Renal cortex interstitium (tissue), 11 donors: ENCODE data around the gene ENTPD2. TPM values are rescaled to one million over a fixed set of nuclear protein-coding genes. Genes with fewer than 3 reads are reported as not detected.

Experiments
- DNase-seq, 11 donors: peaks; one replicate each; pipeline ENCODE4 v3.0.0-alpha.2; 2013; ENCODE audit warnings: low read depth in 9 of 11, low spot score in 4 of 11; ENCODE audit errors: extremely low read depth in 1 of 11
- polyA plus RNA-seq, 3 donors: library from polyadenylated mRNA; unstranded; fragments of 120-200 nt; gene quantifications; one replicate each; pipeline ENCODE4 v1.2.1, GENCODE V29; 2013; ENCODE audit not compliant: insufficient read length in 3 of 3

The ENTPD2 gene
- polyA plus RNA-seq, 3 donors, result 4.3 to 5.3 (median 4.7) TPM

DNA sequence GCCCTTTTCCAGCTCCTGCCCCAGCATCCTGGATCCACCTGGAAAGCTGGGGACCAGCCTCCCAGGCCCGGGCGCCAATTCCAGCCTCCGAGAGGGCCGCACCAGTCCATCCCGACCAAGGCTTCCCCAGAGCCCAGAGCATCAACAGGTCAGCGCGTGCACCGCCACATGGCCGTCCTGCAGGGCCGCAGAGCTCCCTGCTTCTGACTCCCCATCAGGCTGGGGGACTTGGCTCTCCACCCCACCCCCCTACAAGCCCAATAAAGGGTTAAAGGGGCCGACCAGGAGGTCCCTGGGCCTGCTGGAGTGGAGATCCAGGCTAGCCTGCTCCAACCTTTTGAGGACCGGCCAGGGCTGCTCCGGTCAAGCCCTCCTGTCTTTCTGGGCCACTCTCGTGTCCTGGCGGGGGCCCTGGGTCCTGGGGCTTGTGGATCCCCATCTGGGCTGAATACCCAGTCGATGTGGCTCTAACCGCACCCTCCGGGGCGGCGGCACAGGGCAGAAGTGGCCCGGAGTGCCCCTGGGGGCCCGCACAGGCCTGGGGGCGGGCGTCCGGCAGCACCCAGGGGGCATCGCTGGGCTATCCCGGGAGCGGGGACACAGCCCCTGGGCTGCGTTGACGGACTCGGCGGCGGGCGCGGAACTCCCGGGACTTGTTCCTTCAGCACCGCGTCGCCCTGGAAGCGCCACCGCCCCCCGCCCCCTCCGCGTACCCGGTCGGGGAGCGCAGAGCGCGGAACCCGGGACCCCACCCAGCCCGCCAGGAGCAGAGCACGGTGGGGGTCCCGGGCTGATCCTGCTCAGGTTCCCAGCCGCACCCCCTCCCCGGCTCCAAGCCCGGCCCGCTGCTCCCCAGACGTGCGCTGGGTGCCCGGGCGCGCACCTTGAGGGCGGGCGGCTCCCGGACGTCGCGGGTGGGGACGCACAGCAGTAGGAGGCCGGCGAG lies 590 bp downstream of the ENTPD2 start:
- no peak for DNase-seq

DNA sequence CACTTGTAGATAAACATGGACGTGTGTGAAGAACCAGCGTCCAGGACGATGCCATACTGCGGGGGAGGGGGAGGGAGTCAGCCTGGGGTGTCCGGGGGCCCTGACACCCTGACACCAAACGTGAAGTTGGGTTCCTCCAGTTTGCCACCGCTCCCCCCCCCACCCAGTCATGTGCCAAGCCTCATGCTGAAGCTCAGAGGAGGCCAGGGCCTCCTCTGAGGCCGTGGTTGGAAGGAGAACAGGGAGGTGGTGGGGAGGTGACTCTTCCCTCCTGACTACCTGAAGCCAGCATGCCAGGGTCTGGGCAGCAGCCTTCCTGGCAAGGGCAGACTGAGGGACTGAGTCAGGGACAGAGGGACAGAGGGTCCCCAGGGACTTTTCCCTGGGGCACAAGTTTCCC lies 1.6 kb downstream of the ENTPD2 start:
- DNase-seq, result no peak

DNA sequence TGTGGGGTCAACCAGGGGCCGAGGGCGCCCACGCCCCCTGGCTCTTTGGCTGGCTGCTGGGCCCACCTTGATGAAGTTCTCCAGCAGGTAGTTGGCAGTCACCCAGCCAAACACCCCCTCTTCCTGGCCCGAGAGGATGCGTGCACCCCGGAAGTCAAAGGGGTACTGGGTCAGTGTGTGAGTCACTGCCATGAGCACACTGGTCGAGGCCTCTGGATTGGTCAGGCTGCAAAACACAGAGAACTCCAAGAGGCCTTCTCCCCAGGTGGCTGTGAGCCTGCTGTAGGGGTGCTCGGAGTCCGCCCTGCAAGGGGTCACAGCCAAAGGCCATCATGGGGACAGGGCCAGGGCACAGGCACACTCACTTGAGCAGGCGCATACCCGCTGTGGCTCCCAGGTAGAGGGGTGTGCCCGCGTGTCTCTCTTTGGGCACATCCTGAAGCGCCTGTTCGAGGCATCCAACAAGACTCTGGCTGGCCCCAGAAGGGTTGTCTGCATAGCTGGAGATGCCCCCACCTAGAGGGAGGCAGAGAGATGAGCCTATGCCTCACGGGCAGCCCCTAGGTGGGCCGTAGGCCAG lies 2.6 kb downstream of the ENTPD2 start:
- no peak for DNase-seq

DNA sequence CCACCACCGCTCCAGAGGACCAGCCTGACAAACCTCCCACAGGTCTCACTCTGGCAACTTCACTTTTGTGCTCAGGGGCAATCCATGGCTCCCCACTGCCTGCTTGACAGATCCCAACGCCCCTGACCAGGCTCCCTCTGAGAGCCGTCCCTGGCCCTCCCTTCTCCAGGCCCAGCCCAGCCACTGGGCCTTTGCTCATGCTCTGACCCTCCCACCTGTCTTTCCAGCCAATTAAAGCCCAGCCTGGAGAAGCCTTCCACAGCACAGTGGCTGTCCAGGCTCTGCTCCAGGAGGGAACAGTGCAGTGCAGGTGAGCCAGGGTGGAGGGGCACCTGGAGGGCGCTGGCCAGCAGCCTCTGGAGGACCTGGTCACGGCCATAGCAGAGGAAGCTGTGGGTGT lies 3.3 kb downstream of the ENTPD2 start:
- no peak for DNase-seq

DNA sequence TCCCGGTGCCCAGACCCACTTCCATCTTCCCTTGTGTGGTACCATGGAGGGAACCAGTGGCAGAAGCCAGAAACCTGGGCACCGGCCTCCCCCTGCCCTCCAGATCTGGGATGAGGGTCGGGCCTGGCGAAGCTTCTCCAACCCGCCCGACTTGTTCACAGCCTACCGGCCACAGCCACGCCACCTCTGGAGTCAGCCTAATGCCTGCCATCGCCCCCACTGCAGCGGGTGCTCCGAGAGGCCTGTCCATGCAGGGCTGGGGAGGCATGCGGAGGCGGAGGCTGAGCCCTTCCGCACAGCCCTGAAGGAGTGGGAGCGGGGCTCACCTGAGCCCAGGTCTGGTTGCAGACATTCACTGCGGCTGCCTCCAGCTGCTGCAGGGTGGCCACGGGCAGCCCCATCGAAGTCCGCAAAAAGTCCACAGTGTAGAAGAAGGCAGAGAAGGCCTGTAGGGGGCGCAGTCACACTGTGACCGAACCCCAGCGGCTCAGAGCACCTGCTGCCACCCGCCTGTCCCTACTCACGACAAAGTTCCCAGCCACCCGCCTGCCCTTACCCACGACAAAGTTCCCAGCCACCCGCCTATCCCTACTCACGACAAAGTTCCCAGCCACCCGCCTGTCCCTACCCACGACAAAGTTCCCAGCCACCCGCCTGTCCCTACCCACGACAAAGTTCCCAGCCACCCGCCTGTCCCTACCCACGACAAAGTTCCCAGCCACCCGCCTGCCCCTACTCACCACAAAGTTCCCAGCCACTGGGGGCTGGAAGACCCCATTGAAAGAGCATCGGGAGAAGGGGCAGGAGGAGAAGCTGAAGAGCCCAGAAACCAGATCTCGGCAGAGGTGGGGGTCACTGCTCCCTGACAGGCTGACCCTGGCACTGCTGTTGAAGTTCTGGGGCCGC lies 4.1 kb downstream of the ENTPD2 start:
- no peak for DNase-seq

DNA sequence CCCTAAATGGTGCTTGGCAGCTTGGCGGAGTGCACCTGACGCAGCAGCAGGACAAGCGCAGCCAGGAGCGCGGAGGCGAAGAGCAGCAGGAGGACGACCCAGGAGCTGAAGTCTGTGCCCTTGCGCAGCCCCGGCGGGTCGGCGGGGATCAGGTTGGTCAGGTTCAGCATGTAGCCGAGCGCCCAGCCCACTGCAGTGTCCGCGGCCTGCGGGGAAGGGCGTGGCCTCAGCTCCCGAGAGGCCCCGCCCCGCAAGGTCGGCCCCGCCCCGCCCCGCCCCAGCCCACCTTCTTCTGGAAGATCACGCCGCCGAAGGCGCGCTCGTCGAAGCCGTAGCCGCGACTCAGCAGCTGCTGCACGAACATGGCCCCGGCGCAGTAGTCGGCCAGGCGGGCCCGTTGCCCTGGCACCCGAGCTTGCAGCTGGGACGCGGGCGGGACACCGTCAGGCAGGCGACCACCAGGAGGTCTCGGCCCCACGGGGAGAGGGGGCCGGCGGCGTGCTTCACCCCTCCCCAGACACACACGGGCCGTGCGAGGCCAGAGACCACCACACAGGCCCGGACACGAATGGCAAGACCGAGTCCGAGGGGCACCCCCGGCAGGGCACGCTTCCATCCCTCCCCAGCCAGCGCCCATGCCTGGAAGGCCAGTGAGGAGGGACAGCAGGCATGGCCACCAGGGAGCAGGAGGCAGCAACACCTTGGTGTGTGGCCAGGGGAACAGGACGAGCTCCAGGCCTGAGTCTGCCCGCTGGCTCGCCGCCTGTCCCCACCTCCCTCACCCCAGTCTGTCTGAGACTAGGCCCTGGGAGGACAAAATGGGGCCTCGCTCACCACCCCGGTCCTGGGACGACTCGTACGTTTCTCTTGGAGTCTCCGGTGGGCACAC lies 5.0 kb downstream of the ENTPD2 start:
- DNase-seq, result no peak

DNA sequence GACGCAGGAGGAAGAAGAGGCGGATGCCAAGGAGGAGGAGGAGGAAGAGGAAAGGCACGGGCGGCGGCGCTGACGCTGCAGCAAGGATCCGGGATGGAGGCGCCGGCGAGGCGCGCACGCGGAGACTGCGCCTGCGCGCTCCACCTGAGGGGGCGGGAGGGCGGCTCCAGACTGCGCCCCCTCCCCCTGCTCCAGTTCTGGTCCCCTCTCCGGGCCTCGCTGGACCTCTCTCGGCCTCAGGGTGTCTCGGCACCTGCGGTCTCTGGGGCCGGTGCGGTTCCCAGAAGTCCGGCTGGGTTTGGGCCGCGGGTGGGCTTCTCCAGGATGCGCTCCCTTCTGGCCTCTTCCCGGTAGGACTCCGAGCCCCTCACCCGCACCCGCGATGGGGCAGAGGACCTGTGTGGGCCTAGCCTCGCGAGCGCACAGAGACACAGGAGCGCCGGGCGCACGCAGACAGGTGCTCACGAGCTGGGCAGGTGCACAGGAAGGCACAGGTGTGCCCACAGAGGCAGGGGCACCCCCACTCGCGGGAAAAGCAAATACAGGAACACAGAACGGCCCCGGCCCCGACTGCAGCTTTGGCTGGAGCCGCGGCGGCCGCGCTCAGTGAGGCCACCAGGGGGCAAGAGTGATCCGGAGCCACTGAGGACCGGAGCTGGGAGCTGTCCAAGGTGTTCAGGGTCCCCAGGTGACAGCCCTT lies 7.6 kb downstream of the ENTPD2 start, which contains the start of gene NPDC1:
Gene NPDC1 (minus strand): TSS at position 90 of the 700 bp plus-strand sequence. CDS start 188 bp downstream, outside the sequence.
- DNase-seq, result peak in 4 of 11 donors; percentile 74 to 80 (median 77)

DNA sequence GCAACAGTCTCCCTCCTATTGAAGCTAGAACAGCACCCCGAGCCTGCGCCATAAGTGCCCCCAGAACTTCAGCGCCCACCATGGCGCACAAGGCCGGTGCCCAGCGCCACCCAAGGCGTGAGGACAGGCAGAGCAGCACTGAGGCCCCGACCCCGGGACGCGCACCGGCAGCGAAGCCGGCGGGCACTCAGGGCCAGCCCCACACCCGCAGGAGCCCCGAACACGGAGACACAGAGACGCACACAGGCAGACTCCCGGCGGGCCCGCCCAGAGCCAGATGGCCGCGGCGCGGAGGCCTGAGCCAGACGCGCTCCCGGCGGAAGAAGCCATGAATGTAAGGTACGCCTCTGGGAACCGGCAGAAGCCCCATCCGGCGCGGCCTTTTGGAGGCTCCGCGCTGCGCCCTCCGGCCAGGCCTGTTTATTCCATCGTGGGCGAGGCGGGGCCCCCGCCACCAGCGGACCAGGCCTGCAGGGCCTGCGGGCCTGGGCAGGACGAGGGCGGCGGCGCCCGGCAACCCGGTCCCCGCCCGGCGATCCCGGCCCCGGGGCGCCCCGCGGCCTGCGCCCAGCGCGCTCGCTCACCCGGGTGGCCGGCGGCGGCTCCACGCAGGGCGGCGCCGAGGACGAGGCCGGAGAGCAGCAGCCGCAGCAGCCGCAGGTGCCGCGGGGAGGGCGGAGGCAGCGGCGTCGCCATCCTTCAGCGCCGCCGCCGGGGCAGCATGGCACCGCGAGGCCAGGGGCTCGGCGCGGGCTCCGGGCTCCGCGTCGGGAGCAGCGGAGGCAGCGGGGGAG lies 8.4 kb downstream of the ENTPD2 start:
- DNase-seq, result no peak

DNA sequence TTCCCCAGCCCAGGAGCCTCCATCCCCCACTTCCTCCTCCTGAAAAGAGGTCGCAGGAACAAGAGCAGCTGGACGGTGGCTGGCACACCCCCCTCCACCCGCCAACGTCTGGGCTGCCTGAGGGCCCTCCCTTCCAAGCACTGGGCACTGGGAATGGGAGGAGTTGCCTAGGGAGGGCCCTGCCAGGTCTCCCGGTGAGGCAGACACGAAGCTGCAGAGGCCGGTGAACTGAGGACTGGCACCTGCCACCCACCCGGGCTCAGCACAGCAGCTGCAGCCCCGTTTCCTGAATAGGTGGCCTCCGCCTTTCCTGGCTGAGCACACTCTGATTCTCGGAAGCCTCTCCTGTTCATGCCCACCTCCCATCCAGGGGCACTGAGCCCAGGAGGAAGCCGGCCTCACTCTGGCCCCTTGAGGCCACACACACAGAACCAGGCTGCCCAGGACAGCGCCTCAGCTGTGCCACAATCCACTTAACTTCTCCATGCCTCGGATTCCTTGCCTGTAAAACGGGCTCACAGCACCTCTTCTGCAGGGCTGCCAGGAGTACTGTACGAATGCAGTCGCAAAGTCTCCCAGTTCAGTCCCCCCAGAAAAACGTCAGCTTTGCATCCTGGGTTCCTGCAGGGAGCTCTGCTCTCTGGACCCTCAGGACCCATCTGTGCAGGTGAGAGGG lies 9.2 kb downstream of the ENTPD2 start:
- DNase-seq, result no peak

DNA sequence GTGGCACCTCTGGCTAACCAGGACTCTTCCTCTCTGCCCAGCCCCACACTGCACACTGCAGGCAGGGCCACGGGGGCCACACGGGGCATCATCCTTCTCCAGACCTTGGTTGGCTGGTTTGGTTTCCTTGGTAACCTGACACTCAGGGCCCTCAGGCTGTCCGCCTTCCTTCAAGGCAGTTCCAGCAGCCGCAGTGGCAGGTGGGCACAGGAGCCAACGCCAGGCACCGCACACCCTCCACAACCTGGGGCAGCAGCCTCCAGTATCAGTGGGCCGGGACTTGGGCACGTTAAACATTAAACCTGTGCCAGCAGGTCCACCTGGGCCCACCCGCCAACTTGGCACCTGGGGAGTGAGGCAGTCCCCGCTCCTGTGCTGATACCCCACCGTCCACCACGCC lies 9.8 kb downstream of the ENTPD2 start:
- DNase-seq, result no peak

DNA sequence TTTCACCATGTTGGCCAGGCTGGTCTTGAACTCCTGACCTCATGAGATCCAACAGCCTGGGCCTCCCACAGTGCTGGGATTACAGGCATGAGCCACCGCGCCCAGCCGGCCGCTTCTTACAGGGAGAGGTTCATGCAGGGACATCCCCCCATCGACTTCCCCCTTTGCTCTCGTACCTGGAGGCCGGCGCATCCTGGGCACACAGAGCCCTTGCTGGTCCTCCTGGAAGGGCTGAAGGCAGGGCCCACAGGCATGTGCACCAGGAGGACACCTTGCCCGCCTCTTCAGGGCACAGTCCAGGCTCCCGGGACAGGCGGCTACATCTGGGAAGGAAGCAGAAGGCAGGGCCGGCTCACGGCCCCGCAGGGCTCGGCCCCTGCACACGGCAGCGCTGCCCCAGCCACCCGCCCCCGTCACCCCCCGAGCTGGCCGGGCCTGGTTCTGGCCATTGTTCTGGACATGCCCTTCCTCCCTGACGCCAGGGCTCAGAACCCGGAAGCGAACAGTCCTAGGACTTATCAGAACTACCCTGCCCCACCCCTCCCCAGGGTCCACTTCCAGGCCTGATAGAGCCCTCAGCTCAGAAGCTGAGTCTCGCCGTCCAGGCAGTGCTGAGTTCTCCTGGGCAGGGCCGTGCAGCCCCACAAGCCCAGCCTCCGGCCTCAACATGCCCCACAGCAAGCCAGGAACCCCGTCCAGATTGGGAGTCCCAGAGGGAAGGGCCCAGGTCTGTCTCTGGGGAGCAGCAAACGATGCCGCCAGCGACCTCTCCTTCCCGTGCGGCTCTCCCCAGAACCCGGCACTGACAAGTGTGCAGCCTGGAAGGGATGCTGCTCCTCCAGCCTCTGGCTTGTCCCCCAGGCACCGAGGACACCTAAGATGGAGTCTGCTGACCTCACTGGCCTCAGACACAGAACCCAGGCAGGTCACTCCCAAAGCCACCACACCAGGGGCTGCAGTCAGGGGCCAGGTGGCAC lies 10.8 kb downstream of the ENTPD2 start:
- no peak for DNase-seq

DNA sequence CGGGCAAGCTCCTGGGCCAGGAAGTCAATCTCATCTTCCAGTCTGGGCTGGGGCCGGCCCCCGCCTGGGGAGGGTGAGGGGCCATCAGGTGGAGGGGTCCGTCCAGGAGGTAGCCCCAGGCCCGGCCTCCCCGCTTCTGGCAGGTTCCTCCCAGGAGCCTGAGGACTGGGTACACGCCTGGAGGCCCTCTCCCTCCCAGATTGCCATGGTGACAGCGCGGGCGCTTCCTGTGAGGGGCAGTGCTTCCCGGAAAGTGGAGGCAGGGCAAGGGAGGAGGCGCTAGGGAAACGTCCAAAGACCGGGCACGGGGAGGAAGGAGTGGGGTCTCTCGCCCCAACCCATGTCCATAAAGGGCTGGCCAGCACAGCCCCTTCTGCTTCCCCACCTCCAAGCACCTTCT lies 12.7 kb downstream of the ENTPD2 start:
- peak in 1 of 11 donors; percentile 34 for DNase-seq

DNA sequence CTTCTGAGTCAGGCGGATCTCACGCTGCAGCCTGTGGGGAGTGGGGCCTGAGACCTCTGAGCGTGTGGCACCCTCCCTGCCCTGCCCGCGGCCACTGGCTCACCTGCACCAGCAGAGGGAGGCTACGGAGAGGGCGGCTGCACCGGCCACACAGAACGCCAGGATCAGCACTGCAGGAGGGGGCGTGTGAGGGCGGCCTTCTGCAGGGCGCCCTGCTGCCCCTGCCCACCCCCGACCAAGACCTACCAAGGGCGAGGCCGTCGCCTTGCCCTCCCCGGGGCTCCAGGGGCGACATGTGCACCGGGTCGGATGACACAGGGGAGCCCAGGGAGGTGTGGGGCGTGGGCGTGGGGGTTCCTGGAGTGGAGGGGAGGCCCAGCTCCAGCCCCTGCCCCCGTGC lies 13.3 kb downstream of the ENTPD2 start:
- no peak for DNase-seq

DNA sequence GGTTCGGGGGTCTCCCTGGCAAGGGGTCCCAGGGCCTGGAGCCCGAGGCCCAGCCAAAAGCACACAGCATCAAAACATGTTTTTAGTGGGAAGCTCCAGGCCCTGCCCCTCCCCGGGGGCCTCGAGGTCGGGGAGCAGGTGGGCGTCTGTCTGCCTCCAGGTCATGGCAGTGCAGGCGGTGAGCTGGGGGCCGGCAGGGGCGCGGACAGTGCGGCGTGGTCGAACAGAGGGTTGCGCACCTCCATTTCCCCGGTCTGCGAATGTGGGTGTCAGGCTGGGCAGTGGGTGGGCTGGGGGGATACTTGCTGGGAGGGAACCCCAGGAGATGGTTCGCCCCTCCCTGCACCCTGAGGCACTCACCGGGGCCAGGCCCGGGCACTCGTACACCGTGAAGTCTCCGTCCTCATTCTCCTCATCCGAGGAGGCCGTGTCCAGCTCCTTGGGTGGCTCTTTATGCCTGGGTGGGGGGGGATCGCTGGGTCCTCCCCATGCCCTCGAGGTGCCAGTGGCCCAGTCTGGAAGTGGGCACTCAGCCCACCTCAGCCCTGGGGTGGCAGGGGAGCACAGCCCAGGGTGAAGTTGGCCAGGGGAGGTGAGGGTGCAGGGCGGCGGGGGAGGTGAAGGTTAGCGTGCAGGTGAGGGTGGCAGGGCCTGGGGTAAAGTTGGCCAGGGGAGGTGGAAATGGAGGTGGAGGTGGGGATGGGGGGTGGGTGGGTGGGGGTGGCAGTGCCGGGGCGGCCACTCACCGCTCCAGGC lies 14.1 kb downstream of the ENTPD2 start:
- DNase-seq, result no peak

DNA sequence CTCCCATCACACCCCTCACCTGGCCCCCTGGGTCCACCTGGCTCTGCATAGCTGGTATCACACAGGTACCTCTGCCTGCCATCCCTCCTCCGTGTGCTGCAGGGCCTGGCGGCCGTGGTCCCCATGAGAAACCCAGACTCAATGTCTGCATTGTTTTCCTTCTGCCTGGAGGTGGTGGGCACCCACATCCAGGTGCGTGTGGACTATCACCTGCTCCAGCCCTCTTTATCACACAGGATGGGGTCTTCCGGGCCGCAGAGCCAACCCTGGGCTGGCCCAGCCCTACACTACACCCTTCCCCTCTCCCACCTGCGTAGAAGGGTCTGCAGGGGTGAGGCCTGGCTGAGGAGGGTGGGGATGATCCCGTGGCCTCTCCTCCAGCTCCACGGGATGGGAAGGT lies 14.9 kb downstream of the ENTPD2 start:
- DNase-seq, result no peak
